GM12878 (cell line): Measurements from ENCODE around the gene SHISA4. TPM values are rescaled to one million over a fixed set of nuclear protein-coding genes. Genes with fewer than 3 reads are reported as not detected.
"Not testable (repeated sequence)": the region's sequence is repeated elsewhere in the genome, so short reads cannot be mapped to it uniquely, and the experiment has no call there.

ENCODE experiments used
- ATAC-seq: fragments of 200-7000 bp; cut with Tn5 transposase; 3 replicates; pipeline ENCODE4 v1.9.1; 2020; ENCODE audit warnings: mild to moderate bottlenecking, moderate library complexity
- BruUV-seq: library from RNA; stranded (reverse); fragments of 400-500 nt; replicated peaks from 2 replicates; lab custom pipeline; 2021; lab: Mats Ljungman, UMichigan
- CTCF ChIA-PET: fragments of 300-600 bp; sonication (Branson Sonifier 250); formaldehyde crosslinking; extraction: SDS; loops from one replicate; lab custom pipeline; 2021; ENCODE audit warnings: inconsistent platforms; lab: Yijun Ruan, JAX
- POLR2A ChIA-PET: fragments of 350-600 bp; formaldehyde crosslinking; extraction: SDS; loops from one replicate; lab custom pipeline; 2021; ENCODE audit warnings: inconsistent platforms; lab: Charles Lee
- RAD21 ChIA-PET: fragments of 300-600 bp; sonication (Branson Sonifier 250); formaldehyde crosslinking; loops from one replicate; lab custom pipeline; 2023; ENCODE audit warnings: antibody characterized with exemption; ENCODE audit not compliant: unreplicated experiment; lab: Charles Lee
- SMC1A ChIA-PET: fragments of 300-600 bp; sonication (Branson Sonifier 250); formaldehyde crosslinking; loops from one replicate; lab custom pipeline; 2023; ENCODE audit not compliant: unreplicated experiment, uncharacterized antibody; lab: Charles Lee
- DNase-seq: peaks from one replicate; pipeline ENCODE4 v3.0.0-alpha.2; 2011; ENCODE audit warnings: low read depth, low spot score
- FAIRE-seq: peaks from 3 replicates; lab custom pipeline; 2011; peaks lifted over from hg19 to GRCh38; lab: Jason Lieb, UNC
- H2AFZ ChIP-seq: 2 replicates; pipeline ENCODE4 v1.6.0; 2011; ENCODE audit warnings: low read depth, low read length, control low read depth; ENCODE audit not compliant: control insufficient read depth
- H3K27ac ChIP-seq: 2 replicates; pipeline ENCODE4 v1.5.1; 2011; ENCODE audit warnings: control low read depth; ENCODE audit not compliant: control insufficient read depth, insufficient read depth
- H3K27me3 ChIP-seq, 2 experiments: replicated peaks in 1 of 2; 2 replicates each; pipeline versions ENCODE4 v1.6.0 to v1.6.1; 2011; ENCODE audit warnings: low read length in 1 of 2; ENCODE audit not compliant: control insufficient read depth in 2 of 2, insufficient read depth in 2 of 2
- H3K36me3 ChIP-seq, 2 experiments: 2 replicates each; pipeline ENCODE4 v1.5.1; 2011; ENCODE audit warnings: low read length in 1 of 2; ENCODE audit not compliant: control insufficient read depth in 2 of 2, insufficient read depth in 2 of 2
- H3K4me1 ChIP-seq: 2 replicates; pipeline ENCODE4 v1.6.1; 2011; ENCODE audit warnings: mild to moderate bottlenecking, low read length, moderate library complexity, mixed read lengths; ENCODE audit not compliant: control insufficient read depth, insufficient read depth
- H3K4me2 ChIP-seq: 2 replicates; pipeline ENCODE4 v1.6.0; 2011; ENCODE audit warnings: control low read depth; ENCODE audit not compliant: control insufficient read depth, insufficient read depth
- H3K4me3 ChIP-seq: fragments of 200-600 bp; sonication (generic); 2 replicates; pipeline ENCODE4 v1.5.1; 2016
- H3K79me2 ChIP-seq: 2 replicates; pipeline ENCODE4 v1.6.0; 2011; ENCODE audit warnings: low read length; ENCODE audit not compliant: control insufficient read depth, insufficient read depth
- H3K9ac ChIP-seq: 2 replicates; pipeline ENCODE4 v1.8.0; 2011; ENCODE audit warnings: low read length, control low read depth, mixed read lengths; ENCODE audit not compliant: control insufficient read depth, insufficient read depth
- H3K9me3 ChIP-seq: replicated peaks from 3 replicates; pipeline ENCODE4 v1.5.1; 2011; ENCODE audit warnings: mild to moderate bottlenecking, low read length; ENCODE audit not compliant: control insufficient read depth, insufficient read depth
- H4K20me1 ChIP-seq: 2 replicates; pipeline ENCODE4 v1.6.0; 2011; ENCODE audit not compliant: control insufficient read depth, insufficient read depth
- NKRF ChIP-seq: fragments of 450-650 bp; conservative IDR thresholded peaks from 2 replicates; pipeline ENCODE4 v1.6.1; 2017; ENCODE audit warnings: mild to moderate bottlenecking, moderate library complexity
- PRDM15 ChIP-seq: fragments of 450-650 bp; formaldehyde crosslinking; IDR thresholded peaks from 2 replicates; pipeline ENCODE4 v1.4.0; 2020; ENCODE audit warnings: mild to moderate bottlenecking, moderate library complexity
- SMAD5 ChIP-seq: IDR thresholded peaks from 2 replicates; pipeline ENCODE4 v1.6.1; 2016; ENCODE audit warnings: antibody characterized with exemption, low read depth
- YBX1 ChIP-seq: fragments of 450-650 bp; IDR thresholded peaks from 2 replicates; pipeline ENCODE4 v1.6.1; 2016; ENCODE audit warnings: antibody characterized with exemption
- WGBS: methylation state at CpG from one replicate; pipeline ENCODE4 v1.1.6; 2016; ENCODE audit warnings: low lambda C conversion rate; ENCODE audit not compliant: insufficient replicate concordance, insufficient coverage; ENCODE audit errors: missing lambda C conversion rate; 5-methylcytosine and 5-hydroxymethylcytosine counted together
- in situ Hi-C: fragments of 300-500 bp; cut with MboI; formaldehyde crosslinking; loops from 9 replicates; pipeline ENCODE4 v1.14.3; 2018; ENCODE audit warnings: mixed read lengths
- intact Hi-C: fragments of 100-400 bp; cut with micrococcal nuclease; formaldehyde crosslinking; loops from one replicate; pipeline ENCODE4 v1.14.2; 2022; ENCODE audit not compliant: unreplicated experiment
- polyA plus RNA-seq, 11 experiments: library from polyadenylated mRNA; depleted of rRNA in 4 of 11; unstranded in 6 of 11; stranded (reverse) in 5 of 11; fragments of >200 nt; fragmentation: Nextera tagmentation in 4 of 11; fragmentation: Illumina TruSeq in 1 of 11; extraction: Ambion mirVana in 4 of 11; extraction: Trizol in 1 of 11; gene quantifications; 1 replicate in 1 of 11; 2 replicates in 10 of 11; pipeline versions ENCODE4 v1.2.1 to v1.2.3, GENCODE V29; 2011 to 2016; ENCODE audit warnings: inconsistent platforms in 2 of 11, missing spikeins in 2 of 11, low read depth in 1 of 11
- total RNA-seq, 4 experiments: library from RNA; depleted of rRNA in 3 of 4; stranded (reverse); fragments of >200 nt in 3 of 4; fragmentation: Illumina TruSeq in 1 of 4; extraction: Trizol in 1 of 4; gene quantifications; 2 replicates each; pipeline versions ENCODE4 v1.2.1 to v1.2.3, GENCODE V29; 2013 to 2021
- TF ChIP-seq, protein P1 (sequence below): IDR thresholded peaks from 2 replicates; pipeline ENCODE4 v1.6.1; 2012; ENCODE audit warnings: low read length, inconsistent platforms
- TF ChIP-seq, protein P2 (sequence below): fragments of 450-650 bp; IDR thresholded peaks from 2 replicates; pipeline ENCODE4 v1.6.1; 2017; ENCODE audit warnings: low read depth, mild to moderate bottlenecking, moderate library complexity

SHISA4 gene
- total and polyA plus RNA-seq, 10 of the 15 experiments (the other 5 are each of a cell fraction or from before 2014, with no cell fraction given): 0.07 TPM; not detected in 8

DNA sequence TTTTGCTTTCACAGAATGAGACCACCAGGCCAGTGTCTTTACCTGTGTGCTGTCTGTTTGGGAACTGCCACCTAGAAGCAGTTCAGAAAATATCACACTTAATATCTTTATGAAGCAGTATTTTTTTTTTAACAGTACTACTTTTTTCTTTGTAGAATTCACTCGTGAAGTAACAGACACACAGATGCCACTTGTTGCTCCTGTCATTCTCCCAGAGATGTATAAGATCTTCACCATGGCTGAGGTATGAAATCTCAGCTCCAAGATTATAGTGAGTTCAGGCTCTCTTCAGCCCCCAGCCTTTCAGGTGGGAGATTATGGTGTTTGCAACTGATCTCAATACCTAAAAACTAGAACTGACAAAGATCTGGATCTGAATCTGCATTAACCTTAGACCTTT is 36.7 kb upstream of the SHISA4 start (continued):
- TF ChIP-seq PRDM15 (CRISPR knock-in tag) (no peak), NKRF (no peak), SMAD5 (no peak), YBX1 (no peak)
- TF ChIP-seq, protein P1, sequence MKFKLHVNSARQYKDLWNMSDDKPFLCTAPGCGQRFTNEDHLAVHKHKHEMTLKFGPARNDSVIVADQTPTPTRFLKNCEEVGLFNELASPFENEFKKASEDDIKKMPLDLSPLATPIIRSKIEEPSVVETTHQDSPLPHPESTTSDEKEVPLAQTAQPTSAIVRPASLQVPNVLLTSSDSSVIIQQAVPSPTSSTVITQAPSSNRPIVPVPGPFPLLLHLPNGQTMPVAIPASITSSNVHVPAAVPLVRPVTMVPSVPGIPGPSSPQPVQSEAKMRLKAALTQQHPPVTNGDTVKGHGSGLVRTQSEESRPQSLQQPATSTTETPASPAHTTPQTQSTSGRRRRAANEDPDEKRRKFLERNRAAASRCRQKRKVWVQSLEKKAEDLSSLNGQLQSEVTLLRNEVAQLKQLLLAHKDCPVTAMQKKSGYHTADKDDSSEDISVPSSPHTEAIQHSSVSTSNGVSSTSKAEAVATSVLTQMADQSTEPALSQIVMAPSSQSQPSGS: no peak
- TF ChIP-seq, protein P2, sequence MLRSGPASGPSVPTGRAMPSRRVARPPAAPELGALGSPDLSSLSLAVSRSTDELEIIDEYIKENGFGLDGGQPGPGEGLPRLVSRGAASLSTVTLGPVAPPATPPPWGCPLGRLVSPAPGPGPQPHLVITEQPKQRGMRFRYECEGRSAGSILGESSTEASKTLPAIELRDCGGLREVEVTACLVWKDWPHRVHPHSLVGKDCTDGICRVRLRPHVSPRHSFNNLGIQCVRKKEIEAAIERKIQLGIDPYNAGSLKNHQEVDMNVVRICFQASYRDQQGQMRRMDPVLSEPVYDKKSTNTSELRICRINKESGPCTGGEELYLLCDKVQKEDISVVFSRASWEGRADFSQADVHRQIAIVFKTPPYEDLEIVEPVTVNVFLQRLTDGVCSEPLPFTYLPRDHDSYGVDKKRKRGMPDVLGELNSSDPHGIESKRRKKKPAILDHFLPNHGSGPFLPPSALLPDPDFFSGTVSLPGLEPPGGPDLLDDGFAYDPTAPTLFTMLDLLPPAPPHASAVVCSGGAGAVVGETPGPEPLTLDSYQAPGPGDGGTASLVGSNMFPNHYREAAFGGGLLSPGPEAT: no peak

DNA sequence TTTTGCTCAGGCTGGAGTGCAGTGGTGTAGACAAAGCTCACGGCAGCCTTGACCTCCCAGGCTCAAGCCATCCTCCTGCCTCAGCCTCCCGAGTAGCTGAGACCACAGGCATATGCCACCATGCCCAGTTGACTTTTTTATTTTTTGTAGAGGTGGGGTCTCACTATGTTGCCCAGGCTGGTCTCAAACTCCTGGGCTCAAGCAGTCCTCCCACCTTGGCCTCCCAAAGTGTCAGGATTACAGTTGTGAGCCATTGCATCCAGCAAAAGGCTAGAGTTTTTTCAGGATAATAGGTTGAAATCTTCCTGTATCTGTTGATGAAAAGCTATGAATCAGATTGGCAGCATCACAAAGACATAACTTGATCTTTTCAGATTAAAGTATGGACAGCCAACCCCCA is 32.0 kb upstream of the SHISA4 start:
- RAD21 ChIA-PET, H3K79me2 ChIP-seq, DNase-seq, H3K4me1 ChIP-seq, H2AFZ ChIP-seq, H3K4me3 ChIP-seq, in situ Hi-C loops, H4K20me1 ChIP-seq, ATAC-seq, BruUV-seq, H3K27me3 ChIP-seq, H3K27ac ChIP-seq, intact Hi-C loops, H3K9ac ChIP-seq, FAIRE-seq, POLR2A ChIA-PET, H3K9me3 ChIP-seq, H3K4me2 ChIP-seq: not testable (repeated sequence)
- peaks cover 6 to 27% of the 10 kb centered on the region in 2 experiments for H3K36me3 ChIP-seq
- 100% methylated on average over 2 of the region's 2 CpGs for WGBS
- SMC1A ChIA-PET: interaction anchor here (1.0 to 1.1 kb wide), 2 partner anchors 9 to 11 kb away, joined by 5 to 6 read pairs; no protein-coding TSS in a partner anchor
- CTCF ChIA-PET: interaction anchor here (0.9 to 1.3 kb wide), 3 partner anchors 14 to 21 kb away, joined by 4 to 5 read pairs (median 5); no protein-coding TSS in a partner anchor
